ENCODE measurements around the gene IL15.
A peak's percentile ranks its signal among the peaks of the same experiment; 100 is the strongest.
"Not testable (repeated sequence)": the region's sequence is repeated elsewhere in the genome, so short reads cannot be mapped to it uniquely, and the experiment has no call there.

The IL15 gene

DNA sequence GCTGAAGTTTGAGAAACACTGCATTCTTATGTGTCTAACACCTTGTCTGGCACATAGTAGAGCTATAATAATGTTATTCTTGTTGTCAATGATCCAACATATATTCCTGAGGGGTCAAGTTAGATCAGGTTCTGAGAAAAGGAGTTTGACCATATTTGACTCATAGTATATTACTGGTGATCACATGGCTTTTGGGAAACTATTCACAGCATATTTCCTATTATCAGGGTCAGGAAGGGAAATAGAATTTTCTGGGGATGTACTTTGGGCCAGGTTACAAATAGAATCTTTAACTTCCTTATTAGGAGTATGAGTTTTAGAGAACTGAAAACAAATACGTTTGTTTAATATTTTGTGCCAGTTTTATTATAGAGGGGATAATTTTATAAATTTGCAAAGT lies 11.6 kb downstream of the IL15 start:
- DNase-seq, result no peak

DNA sequence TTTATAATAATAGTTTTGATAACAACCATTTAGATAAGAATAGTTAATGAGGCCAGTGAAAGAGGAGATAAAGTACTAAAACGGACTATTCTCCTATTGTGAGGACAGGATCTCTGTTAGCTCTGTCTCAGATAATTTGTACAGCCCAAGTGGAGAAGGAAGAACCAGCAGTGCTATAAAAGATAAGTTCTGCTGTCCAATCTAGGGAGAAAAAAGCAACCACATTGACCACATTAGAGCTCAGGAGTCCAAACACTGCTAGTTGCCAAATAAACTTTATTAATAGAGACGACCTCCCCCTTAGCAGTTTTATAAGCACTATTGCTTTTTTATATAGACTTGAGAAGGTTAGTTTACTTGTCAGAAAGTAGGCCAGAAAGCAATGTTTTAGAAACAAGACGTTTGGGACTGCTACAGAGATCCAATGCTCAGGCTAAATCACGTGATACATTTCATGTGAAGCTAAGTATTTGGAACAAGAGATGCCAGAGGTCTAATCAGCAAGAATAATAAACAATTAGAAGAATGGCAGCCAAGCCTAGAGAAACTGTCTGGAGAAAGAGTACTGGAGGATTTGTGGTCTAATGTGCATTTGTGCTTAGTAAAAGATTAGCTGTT lies 15.9 kb downstream of the IL15 start:
- DNase-seq, result no peak

DNA sequence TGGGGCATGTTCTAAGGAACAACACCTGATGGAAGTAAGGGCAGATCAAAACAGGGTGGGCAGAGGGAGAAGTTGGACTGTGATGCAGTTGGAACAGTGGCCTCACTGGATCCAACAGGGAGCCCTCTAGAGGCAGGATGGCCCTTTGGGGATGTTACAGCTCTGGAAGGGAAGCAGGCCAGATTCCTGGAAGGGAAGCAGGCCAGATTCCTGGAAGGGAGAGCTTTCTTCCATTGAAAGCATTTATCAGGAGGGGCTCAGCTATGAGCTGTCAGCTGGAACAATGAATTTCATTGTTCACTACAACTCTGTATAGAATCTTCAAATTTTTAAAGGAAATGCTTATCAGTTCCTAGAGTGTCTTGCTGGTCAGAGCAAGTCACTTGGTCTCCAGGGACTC lies 17.7 kb downstream of the IL15 start:
- DNase-seq, result no peak

DNA sequence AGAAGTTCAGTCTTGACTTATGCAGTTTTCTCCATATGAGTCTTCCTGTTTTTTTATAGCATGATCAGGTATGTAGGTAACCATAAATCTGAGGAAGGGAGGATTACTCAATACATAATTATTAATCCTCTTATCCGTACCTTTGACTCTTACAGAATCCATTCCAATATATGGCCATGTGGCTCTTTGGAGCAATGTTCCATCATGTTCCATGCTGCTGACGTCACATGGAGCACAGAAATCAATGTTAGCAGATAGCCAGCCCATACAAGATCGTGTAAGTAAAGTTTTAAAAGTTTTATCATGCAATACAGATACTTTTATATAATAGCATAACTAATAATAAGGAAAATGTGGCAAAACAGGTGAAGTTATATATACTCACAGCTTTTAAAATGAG lies 19.6 kb downstream of the IL15 start:
- no peak for DNase-seq

DNA sequence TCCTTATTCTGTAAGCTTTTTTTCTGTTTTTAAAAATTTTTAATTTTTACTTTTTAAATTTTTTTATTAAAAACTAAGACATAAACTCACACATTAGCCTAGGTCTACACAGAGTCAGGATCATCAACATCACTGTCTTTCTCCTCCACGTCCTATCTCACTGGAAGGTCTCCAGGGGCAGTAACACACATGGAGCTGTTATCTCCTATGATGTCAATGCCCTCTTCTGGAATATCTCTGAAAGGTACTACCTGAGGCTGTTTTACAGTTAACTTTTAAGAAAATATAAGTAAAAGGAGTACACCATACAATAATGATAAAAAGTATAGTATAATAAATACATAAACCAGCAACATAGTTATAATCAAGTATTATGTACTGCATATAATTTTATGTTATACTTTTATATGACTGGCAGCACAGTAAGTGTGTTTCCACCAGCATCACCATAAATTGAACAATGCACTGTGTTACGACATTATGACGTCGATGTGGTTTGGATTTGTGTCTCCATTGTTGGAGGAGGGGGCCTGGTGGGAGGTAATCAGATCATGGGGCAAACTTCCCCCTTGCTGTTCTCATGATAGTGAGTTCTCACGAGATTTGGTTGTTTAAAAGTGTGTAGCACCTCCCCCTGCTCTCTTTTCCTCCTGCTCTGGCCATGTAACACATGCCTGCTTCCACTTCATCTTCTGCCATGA lies 21.3 kb downstream of the IL15 start:
- peak; percentile 28 for DNase-seq

DNA sequence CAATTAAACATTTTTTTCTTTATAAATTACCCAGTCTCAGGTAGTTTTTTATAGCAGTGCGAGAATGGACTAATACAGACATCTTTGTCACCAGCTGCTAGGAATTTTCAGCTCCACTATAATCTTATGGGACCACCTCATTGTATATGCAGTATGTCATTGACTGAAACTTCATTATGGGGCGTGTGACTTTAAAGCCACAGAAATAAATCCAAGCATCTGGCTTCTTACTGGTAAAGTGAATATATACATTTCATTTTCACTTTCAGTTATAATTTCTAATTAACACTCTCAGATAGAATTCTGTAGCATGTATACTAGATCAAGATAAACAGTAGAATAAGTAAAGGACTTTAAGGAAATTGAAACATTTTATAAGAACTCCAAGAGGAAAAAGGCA lies 21.9 kb downstream of the IL15 start:
- DNase-seq, result no peak

DNA sequence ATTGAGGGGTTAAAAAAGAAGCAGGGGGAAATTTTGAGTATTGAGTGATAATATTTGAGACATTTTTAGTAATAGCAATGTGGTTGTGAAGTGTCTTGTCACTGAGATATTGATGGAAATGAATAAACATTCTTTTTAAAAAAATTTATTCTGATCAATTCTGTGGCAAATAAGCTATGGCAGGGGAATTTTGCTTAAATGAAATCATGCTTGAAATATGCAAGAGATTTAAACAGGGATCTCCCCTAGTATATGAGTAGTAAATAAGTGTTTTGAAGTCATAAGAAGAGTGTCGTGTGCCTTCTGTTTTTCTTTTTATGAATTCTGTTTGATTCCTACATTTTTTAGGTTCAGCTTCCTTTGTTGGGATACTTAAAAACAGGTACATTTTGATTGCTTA lies 23.2 kb downstream of the IL15 start:
- DNase-seq, result no peak

DNA sequence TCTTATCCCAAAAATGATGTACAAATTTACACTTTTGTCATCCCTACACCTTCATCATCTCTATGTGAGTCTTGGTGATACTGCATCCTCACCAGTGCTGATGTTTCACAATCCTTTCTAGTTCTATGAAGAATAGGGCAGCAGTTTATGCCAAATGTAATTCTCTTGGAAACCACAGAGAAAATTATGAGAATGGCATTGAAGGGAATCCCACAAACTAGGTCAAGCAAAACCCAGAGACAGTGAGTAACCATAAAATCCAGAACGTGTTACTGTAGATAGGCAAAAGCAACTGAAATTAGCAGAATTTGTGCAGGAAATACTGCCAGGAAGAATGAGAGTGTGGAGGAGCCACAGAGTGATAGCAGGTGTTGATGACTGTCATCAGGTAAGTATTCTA lies 24.5 kb downstream of the IL15 start:
- no peak for DNase-seq

DNA sequence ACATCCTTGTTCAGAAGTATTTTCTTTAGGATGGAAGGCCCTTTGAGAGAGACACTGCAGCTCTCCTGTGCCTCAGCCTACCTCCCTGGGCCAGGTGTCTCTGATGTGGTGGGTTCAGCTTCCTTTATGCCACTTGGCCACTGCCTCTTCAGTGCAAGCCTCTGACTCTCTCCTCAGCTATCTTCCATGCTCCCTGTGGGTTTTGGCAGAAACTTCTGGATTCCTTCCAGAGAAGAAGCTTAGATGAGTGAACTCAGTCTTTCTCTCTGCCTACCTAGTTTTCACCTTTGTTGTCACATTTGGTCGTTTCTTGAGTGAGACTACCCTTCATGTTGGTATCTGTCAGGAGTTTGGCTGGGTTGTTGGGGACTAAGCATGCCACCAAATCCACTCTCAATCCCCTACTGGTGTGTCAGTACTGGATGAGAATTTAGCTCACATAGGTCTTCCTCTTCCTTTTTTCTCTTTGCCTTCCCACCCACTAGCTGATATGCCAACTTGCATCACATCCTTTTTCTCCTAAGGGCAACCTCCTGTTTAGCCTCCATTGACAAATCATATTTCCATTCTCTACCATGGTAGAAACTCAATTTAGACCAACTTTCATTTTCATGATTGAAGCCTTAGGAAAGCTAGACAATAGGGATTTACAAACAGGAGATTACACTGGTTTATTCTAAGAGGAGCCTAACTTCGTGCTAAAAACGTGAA lies 32.0 kb downstream of the IL15 start:
- DNase-seq, result no peak

DNA sequence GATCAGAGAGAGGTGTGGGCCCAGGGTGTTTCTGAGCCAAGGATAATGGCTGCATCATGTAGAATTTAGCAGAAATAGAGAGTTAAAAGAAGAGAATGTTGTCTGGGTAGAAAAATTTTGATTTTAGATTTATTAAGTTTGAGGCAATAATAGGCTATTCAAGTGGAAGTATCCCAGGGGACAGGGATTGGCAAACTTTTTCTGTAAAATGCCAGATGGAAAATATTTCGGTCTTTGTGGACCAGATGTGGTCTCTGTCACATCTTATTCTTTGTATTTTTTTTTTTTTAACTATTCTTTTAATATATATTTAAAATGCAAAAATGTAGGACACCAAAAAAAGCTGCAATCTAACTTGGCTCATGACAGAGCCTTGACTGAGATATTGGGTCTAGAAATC lies 33.1 kb downstream of the IL15 start:
- no peak for DNase-seq

DNA sequence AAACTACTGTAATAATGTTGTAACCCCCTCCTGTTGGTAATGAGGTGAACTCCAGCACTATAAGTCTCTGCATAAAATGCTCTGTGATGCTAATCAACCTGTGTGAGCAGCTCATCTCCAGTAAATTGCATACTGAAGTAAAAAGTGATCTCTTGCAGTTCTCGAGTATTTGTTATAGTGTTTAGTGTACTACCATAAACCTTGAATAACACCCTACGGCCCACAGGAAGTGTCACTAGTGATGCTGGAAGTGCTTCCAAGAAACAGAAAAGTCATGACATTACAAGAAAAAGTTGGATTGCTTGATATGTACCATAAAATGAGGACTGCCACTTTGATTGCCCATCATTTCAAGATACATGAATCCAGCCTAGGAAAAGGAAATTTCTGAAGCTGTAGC lies 39.0 kb downstream of the IL15 start:
- DNase-seq, result no peak

DNA sequence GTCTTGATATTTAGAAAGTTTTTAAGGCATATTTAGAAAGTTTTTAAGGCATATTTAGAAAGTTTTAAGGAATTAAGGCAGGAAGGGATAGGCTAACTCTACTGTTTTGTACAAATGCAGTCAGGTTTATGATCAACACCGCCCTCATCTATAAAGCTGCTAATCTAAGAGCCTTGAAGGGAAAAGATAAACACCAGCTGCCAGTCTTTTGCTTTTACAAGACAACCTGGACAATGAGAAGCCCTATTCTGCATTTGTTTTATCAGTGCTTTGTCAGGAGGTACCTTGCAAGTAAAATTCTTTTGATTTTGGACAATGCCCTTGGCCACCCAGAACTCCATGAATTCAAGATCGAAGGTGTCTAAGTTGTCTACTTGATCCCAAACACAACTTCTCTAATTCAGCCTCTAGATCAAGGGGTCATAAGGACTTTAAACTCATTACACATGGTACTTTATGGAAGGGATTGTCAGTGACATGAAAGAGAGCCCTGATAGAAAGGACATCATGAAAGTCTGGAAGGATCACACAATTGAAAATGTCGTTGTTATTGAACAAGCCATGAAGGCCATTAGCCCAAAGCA lies 39.8 kb downstream of the IL15 start:
- no peak for DNase-seq

DNA sequence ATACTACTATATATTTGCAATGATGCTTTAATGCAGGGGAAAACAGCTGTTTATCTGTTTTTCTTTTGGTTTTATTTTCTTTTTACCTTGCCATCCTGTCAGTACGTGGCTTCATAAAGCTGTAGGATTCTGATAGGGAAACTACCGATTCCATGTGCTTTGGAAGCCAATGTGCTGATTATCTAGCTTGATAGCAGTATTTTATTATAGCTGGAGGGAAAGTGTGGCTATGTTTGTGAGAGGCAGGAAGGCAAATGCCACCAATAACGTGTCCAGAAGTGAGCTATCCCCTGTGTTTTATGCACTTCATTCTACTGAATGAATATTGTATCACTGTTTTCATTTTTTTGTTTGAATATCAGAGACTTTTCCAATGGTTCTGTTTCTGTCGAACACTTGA lies 43.7 kb downstream of the IL15 start:
- no peak for DNase-seq

DNA sequence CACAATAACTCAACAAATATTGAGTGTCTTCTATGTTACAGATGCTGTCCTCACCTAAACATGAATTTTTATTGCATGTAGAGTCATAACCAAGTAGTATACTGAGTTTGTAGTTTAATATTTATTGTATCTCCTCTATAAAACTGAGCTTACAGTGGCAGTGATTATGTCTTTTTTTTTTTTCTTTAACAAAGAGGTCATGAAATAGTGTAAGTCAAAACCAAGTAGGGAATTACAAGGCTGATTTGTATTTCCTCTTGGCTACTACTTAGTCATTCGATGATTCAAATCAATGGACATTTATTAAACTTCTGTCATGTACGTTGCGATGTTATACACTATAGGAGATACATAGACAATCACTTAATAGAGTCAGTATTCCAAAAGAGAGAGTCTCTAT lies 48.4 kb downstream of the IL15 start:
- no peak for DNase-seq

DNA sequence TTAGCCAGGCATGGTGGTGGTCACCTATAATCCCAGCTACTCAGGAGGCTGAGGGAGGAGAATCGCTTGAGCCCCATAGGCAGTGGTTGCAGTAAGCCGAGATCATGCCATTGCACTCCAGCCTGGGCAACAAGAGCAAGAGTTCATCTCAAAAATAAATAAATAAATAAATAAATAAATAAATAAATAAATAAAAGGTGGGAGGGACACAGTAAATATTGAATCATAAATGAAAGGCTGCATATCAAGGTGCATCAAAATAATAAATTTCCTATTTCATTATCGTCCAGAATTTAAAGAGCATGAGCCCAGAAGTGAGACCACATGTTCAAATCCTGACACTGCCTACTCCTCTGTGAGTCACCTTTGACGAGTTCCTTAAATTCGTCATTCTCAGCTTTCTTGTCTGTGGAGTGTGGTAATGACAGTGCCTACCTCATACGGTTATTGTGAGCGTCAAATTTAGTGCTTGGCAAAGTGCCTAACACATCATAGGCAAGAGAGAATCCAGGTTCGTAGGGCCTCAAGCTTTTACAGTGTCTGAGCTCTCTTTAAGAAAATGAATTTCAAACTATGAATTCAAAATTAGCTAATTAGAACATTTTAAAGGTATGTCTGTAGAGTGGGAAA lies 49.9 kb downstream of the IL15 start:
- DNase-seq, result peak; percentile 4

DNA sequence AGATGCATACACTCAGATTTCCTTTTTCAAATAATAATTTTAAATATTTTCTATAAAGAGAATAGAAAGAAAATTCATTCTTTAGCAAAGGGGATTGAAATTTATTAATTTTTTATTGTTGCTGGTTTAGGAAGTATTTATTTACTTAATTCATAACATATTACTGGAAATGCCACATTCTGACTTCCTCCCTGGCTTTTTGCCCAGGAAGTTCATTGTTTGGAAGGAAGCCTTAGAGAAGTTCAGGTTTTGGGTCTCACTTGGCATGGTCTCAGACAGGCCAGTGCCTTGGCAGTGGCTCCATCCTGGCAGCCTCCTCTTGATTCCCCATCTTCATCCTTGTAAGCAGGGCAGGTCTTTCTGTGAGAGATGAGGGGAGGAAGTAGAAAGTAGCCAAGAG lies 50.5 kb downstream of the IL15 start:
- DNase-seq, result no peak

DNA sequence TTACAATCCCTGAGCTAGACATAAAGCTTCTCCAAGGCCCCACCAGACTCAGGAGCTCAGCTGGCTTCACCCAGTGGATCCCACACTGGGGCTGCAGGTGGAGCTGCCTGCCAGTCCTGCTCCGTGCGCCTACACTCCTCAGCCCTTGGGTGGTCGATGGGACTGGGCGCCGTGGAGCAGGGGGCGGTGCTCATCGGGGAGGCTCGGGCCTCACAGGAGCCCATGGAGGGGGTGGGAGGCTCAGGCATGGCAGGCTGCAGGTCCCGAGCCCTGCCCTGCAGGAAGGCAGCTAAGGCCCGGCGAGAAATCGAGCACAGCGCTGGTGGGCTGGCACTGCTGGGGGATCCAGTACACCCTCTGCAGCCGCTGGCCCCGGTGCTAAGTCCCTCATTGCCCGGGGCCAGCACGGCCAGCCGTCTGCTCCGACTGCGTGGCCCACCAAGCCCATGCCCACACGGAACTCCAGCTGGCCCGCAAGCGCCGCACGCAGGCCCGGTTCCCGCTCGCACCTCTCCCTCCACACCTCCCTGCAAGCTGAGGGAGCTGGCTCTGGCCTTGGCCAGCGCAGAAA lies 53.4 kb downstream of the IL15 start:
- DNase-seq, result not testable (repeated sequence)

DNA sequence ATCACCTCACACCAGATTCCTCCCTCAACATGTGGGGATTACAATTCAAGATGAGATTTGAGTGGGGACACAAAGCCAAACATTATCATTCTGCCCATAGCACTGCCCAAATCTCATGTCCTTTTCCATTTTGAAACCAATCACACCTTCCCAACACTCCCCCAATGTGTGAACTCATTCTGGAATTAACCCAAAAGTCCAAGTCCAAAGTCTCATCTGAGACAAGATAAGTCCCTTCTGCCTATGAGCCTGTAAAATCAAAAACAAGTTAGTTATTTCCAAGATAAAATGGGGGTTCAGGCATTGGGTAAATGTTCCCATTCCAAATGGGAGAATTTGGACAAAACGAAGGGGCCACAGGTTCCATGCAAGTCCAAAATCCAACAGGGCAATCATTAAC lies 54.9 kb downstream of the IL15 start:
- DNase-seq, result not testable (repeated sequence)

DNA sequence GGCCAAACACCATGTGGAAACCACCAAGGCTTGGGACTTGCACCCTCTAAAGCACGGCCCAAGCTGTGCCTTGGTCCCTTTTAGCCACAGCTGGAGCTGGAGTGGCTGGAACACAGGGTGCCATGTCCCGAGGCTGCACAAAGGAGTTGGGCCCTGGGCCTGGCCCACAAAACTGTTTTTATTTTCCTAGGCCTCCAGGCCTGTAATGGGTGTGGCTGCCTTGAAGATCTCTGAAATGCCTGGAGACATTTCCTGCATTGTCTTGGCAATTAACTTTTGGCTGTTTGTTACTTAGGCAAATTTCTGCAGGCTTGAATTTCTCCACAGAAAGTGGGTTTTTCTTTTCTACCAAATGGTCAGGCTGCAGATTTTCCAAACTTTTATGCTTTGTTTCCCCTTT lies 55.7 kb downstream of the IL15 start:
- DNase-seq, result no peak

DNA sequence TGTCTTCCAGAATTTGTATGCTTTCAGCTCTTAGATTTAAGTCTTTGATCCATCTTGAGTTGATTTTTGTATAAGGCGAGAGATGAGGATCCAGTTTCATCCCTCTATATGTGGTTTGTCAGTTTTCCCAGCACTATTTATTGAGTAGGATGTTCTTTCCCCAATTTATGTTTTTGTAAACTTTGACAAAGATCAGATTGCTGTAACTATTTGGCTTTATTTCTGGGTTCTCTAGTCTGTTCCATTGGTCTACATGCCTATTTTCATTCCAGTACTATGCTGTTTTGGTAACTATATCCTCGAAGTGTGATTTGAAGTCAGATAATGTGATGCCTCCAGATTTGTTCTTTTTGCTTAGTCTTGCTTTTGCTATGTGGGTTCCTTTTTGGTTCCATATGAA lies 60.7 kb downstream of the IL15 start:
- no peak for DNase-seq

DNA sequence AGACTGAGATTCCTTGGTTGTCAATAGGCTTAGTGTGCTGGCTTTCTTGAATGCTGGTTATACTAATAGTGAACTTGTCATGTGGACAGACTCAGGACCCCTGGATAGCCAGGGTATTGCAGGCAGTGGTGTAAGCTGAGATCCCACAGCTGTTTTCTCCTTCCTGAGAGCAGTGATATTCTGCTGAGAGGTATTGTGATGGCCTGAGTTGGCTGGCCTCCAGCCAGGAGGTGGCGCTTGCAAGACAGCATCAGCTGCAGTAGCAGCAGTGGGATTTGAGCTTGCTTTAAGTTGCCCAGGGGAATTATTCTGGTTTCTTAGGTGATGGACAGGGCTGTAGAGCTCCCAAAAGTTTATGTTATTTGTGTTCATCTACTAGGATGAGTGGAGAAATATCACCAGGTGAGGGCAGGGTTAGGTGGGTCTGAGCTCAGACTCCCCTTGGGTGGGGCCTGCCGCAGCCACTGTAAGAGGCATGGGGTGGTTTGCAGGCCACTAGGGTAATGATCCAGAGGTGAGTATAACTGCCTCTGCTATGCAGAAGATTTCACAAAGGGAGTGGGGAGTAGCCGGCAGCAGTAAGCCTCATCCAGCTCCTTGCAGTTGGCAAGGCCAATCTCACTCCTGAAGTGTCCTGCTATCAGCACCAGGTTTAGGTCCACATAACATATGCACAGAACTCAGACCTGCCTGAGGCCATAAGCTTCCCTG lies 66.2 kb downstream of the IL15 start:
- DNase-seq, result peak; percentile 20

DNA sequence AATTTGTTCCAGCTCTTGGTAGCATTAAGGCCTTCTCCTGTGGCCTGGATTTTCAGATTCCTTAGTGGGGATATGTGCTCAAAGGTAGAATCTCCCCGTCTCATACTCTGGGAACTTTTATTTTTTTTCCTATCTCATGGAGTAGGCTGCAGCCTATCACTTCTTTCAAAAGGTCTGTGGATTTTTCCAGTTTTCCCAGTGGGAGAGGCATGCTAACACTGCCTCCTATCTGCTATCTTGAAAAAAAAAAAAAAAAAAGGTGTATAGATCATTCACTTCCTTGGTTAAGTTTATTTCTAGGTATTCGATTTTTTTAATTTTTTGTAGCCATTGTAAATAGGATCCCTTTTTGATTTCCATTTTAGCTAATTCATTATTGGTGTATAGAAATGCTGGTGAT lies 67.1 kb downstream of the IL15 start:
- no peak for DNase-seq
